GM21717 (cell line): Measurements from ENCODE around the gene RDH11.
"Not testable (repeated sequence)": the region's sequence is repeated elsewhere in the genome, so short reads cannot be mapped to it uniquely, and the experiment has no call there.

ENCODE experiments used
- ATAC-seq: cut with Tn5 transposase; IDR thresholded peaks from one replicate; pipeline ENCODE4 v1.9.1; 2021; ENCODE audit warnings: mild to moderate bottlenecking, moderate library complexity; ENCODE audit not compliant: unreplicated experiment

Gene RDH11

DNA sequence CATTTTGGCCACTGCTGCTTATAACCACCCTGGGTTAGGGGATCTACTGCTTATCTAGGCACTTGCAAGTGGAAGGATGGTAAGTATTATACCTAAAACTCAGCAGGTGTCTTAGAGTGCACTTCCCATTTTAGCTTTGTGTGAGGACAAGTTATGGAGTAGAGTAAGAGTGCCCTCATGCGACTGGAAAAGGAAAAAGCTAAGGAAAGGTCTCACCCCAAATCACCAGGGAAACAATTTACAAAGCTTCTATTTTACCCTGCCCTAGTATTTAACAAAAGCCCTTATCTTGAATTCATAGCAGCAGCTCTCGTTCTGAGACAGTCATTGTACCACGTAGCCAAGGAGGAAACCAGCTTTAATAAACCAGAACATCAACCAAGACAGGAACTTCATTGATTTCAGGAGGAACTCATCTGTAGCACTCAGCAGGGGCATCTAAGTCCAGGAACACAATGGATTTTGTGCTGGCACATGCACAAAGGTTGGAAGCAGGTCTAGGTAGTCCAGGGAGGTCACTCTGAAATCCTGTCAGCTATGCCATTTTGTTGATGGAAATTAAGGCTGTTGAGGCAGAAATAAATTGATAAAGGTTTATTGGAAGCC is 9.0 kb upstream of the RDH11 start:
- no peak for ATAC-seq

DNA sequence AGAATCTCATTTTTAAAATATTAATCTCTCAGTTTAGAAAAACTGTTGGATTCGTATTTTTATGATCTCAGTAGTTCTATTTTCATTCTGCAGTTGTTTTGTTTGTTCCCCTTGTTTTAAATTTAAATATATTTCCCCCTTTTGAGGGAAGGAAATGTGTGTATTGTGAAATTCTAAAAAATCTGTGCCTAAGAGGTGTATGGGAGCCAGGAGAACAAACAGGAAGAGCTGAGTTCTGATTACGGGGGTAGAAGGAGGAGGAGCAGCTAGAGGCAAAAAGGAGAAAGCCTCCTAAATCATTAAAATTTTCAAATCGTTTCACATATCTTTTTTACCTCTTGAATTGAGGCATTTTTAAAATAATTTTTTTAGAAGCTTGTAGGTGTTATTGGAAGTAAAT is 8.4 kb upstream of the RDH11 start:
- ATAC-seq, result no peak

DNA sequence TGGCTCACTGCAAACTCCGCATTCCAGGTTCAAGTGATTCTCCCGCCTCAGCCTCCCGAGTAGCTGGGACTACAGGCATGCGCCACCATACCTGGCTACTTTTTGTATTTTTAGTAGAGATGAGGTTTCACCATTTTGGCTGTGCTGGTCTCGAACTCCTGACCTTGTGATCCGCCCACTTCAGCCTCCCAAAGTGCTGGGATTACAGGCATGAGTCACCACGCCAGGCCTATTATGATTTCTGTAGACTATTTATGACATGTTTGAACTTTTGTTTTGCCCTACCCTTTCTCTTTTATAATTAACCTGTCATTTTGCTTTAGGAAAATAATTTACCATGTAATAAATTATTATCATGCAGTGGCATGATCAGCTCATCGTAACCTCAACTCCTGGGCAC is 5.9 kb upstream of the RDH11 start, which contains the start of gene RDH12:
RDH12 (plus strand) TSS at position 395 of the 400 bp plus-strand sequence. CDS start 20,757 bp downstream, outside the sequence.
- ATAC-seq, result not testable (repeated sequence)

GRCh38 chr14:67698179-67698578 is 2.6 kb upstream of the RDH11 start:
- no peak for ATAC-seq

- no peak for ATAC-seq
These were observed 1.4 kb upstream of the RDH11 start for GRCh38 chr14:67697006-67697405.

DNA sequence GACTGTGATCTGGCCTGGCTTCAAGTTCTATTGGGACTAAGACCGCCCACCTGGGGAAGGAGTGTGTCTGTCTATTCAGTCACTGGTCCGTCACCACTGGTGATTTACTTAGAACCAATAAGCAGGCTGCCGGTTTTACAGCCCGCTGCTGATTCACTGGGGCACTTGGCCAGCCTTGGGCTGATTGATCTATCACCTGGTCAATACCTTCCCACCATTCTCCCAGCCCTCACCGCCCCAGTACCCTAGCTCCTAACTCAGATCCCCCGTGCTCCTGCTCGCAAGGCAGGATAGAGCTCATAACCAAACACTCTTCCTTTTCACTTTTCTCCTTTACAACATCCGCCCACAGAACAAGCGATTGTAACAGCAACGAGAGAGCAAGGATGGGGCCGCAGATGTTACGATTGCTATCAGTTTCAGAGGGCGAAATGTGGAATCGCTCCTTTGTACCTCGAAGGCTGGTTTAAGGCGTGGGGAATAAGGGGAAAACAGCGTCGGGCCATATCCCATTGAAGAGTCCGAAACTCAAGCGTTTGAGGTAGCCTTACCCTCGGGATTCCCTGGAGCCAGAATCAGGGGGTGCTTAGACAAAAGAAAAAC is 672 bp downstream of the RDH11 start:
- ATAC-seq, result peak; percentile 92

- ATAC-seq, result no peak
These were observed 5.6 kb downstream of the RDH11 start for GRCh38 chr14:67690011-67690410.

GRCh38 chr14:67683842-67684241 is 11.7 kb downstream of the RDH11 start:
- ATAC-seq, result no peak

- ATAC-seq, result no peak
These were observed 14.6 kb downstream of the RDH11 start for GRCh38 chr14:67680941-67681340.

GRCh38 chr14:67680121-67680602 is 15.4 kb downstream of the RDH11 start:
- peak; percentile 90 for ATAC-seq

GRCh38 chr14:67679006-67679405 is 16.6 kb downstream of the RDH11 start:
- no peak for ATAC-seq

GRCh38 chr14:67675219-67675582 is 20.4 kb downstream of the RDH11 start:
- no peak for ATAC-seq

DNA sequence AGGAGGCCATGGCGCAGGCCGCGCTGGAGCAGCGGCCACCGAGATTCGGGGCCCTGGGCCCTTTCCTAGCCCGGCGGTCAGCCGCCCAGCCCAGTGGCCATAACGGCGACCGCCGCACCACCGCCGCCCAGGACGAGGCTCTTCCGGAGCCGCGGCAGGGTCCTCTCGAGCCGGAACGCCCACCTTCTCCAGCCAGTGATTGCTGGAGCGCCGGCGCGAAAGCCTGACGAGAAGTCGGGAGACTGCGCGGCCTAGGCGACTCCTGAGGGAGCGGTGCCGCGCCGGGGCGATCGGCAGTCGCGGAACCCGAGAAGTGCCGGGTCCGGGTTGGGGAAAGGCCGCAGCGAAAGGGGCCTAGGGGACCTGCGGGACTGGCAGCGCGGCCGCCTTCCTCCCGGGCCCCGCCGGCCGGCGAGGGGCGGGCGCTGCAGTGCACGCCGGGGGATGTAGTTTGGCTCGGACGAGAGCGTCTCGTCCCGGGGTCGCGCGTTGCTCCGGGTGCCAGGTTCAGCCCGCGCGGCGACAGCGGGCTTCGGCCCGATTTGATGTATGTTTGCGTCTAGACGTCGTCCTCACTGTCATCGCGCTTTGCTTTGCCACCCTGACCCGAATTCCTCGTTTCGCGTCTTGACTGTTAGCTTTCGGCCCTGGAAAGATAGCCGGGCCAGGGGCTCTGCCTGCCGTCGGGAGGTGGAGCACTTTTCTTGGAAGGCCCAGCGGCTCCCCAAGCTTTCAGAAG is 20.9 kb downstream of the RDH11 start, which contains the start of gene VTI1B:
VTI1B (minus strand) TSS at position 153 of the 739 bp plus-strand sequence; CDS start at position 10, 143 bp downstream.
- ATAC-seq, result peak; percentile 81

- peak; percentile 46 for ATAC-seq
These were observed 21.5 kb downstream of the RDH11 start for GRCh38 chr14:67674139-67674479.

DNA sequence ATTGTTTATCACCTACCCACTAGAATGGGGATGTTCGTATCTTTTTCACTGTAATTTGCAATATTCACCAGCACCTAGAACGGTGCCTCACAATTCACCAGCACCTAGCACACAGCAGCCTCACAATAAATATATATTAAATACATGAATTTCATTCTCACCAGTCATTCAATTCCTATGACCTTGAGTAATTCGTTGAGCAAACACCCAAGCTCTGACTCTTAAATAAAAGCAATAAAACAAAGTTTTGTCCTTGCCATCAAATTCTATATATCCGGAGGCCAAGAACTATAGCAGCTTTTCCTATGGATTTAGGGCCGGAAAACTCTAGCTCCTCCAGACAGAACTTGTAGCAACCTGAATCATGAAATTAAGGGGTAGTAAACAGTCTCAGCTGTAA is 22.1 kb downstream of the RDH11 start:
- ATAC-seq, result no peak

DNA sequence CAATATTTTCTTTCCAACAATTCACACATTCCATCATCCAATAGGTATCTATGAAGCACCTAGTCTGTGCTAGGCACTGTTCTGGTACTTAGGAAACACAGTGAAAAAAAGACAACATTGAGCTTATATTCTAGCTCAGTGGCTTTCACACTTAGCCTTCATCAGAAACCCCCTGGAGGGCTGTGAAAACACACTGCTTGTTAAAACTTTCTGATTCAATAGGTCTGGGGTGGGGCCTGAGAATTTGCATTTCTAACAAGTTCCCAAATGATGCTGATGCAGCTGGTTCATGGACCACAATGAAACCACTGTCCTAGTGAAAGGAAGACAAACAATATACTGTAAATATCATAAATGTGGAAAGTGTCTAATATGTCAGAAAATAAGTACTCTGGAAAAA is 27.0 kb downstream of the RDH11 start:
- ATAC-seq, result no peak

GRCh38 chr14:67666750-67667449 is 28.7 kb downstream of the RDH11 start:
- ATAC-seq, result no peak

DNA sequence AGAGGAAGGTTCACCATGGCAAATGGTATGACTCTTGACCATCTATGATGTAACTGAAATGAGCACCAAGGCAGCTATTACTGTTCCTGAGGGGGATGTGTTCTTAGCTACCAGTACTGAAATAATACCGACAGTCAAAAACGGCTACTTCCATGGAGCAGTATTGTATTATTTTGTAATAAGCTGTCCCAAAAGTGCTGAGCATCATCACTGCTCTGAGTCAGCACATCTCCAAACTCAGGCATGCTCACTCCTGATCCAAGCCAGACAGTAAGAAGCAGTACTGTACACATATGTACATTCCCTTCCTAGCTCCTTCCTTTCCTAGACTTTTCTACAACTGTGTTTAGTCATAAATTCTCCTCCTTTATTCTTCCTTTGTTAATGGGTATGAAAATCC is 29.7 kb downstream of the RDH11 start:
- no peak for ATAC-seq

DNA sequence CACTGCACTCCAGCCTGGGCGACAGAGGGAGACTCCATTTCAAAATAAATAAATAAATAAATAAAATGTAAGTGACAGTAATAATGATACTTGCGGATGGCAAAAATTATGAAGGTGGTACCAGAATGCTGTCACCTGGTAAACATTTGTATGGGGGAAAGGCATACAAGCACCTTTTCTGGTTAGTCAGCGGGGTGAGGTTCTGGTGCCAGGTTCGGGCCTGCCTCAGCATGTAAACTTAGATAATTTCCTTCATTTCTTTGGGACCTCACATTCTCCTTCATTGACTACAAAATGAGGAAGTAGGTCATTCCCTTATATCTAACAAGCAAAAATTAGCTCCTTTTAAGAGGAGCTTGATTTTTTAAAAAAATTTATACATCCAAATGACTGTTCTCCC is 31.9 kb downstream of the RDH11 start:
- no peak for ATAC-seq

- ATAC-seq, result no peak
These were observed 41.8 kb downstream of the RDH11 start for GRCh38 chr14:67653651-67654280.

DNA sequence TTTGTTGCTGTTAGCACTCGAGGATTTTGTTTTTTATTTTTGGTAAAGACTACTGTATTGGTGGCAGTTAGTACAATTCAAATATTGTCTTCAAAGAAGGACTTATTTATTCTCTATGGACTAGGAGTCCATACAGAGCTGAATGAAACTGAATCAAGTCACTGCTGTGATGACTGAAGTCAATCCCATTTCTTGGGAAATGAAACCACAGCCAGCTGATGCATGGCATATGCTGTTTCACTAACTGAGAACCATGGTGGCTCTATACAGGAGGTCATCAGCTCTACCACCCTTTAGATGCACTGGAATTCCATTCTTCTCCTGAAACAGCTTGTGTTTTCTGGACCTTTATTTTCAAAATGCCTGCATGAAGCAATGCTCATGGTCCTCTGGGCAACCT is 43.4 kb downstream of the RDH11 start:
- no peak for ATAC-seq
